Large intestine (tissue), 3 donors: ENCODE data around the gene CACNA1F. TPM values are rescaled to one million over a fixed set of nuclear protein-coding genes. Genes with fewer than 3 reads are reported as not detected.
"Not testable (repeated sequence)": the region's sequence is repeated elsewhere in the genome, so short reads cannot be mapped to it uniquely, and the experiment has no call there.

Experiments used
- DNase-seq, 2 donors: peaks; one replicate each; pipeline versions ENCODE4 v3.0.0 to v3.0.0-alpha.2; 2013
- H3K27ac ChIP-seq: one replicate; pipeline ENCODE4 v1.5.1; 2013; ENCODE audit warnings: low read length
- H3K27me3 ChIP-seq: 2 replicates; pipeline ENCODE4 v1.6.1; 2013; ENCODE audit warnings: low read length; ENCODE audit not compliant: control insufficient read depth, insufficient read depth
- H3K36me3 ChIP-seq: 2 replicates; pipeline ENCODE4 v1.6.1; 2013; ENCODE audit warnings: low read length; ENCODE audit not compliant: control insufficient read depth, insufficient read depth
- H3K4me1 ChIP-seq: one replicate; pipeline ENCODE4 v1.6.1; 2013; ENCODE audit warnings: low read length; ENCODE audit not compliant: control insufficient read depth, insufficient read depth
- H3K4me3 ChIP-seq: one replicate; pipeline ENCODE4 v1.5.1; 2013; ENCODE audit warnings: low read length
- H3K9me3 ChIP-seq: one replicate; pipeline ENCODE4 v1.6.1; 2013; ENCODE audit warnings: mild to moderate bottlenecking, low read depth, low read length, moderate library complexity; ENCODE audit not compliant: control insufficient read depth
- WGBS: methylation state at CpG from one replicate; pipeline ENCODE4 v1.1.5; 2013; ENCODE audit warnings: low lambda C conversion rate; ENCODE audit not compliant: insufficient coverage; 5-methylcytosine and 5-hydroxymethylcytosine counted together
- polyA plus RNA-seq: library from polyadenylated mRNA; unstranded; fragments of 120-200 nt; gene quantifications from one replicate; pipeline ENCODE4 v1.2.1, GENCODE V29; 2013

CACNA1F gene
- polyA plus RNA-seq, 1 donor = 1.3 TPM

GRCh38 chrX:49177873-49178480, 55.2 kb downstream of the CACNA1F start:
- Histone ChIP-seq H3K4me1 (peaks cover 1% of the 10 kb centered on the region), H3K27me3 (no peaks in the 10 kb centered on the region), H3K36me3 (peaks cover 38% of the 10 kb centered on the region), H3K4me3 (no peak overlapping the region), H3K27ac (no peak overlapping the region), H3K9me3 (no peaks in the 10 kb centered on the region)
- DNase-seq = no peak
- no CpG with 5 or more reads among the region's 23 CpGs for WGBS

GRCh38 chrX:49177338-49177833, 55.8 kb downstream of the CACNA1F start:
- Histone ChIP-seq H3K9me3 (no peaks in the 10 kb centered on the region), H3K27ac (no peak overlapping the region), H3K36me3 (peaks cover 38% of the 10 kb centered on the region), H3K4me1 (peaks cover 4% of the 10 kb centered on the region), H3K27me3 (no peaks in the 10 kb centered on the region), H3K4me3 (no peak overlapping the region)
- no CpG with 5 or more reads among the region's 4 CpGs for WGBS
- DNase-seq = no peak

GRCh38 chrX:49176421-49177326, 56.5 kb downstream of the CACNA1F start:
- WGBS = no CpG with 5 or more reads among the region's 27 CpGs
- Histone ChIP-seq H3K9me3 (no peaks in the 10 kb centered on the region), H3K27ac (no peak overlapping the region), H3K36me3 (peaks cover 38% of the 10 kb centered on the region), H3K4me1 (peaks cover 4% of the 10 kb centered on the region), H3K4me3 (no peak overlapping the region), H3K27me3 (no peaks in the 10 kb centered on the region)
- DNase-seq = no peak

GRCh38 chrX:49175435-49176274, 57.5 kb downstream of the CACNA1F start:
- Histone ChIP-seq H3K9me3 (no peaks in the 10 kb centered on the region), H3K4me3 (no peak overlapping the region), H3K4me1 (peaks cover 4% of the 10 kb centered on the region), H3K36me3 (peaks cover 35% of the 10 kb centered on the region), H3K27me3 (no peaks in the 10 kb centered on the region), H3K27ac (no peak overlapping the region)
- no CpG with 5 or more reads among the region's 43 CpGs for WGBS
- no peak for DNase-seq

DNA sequence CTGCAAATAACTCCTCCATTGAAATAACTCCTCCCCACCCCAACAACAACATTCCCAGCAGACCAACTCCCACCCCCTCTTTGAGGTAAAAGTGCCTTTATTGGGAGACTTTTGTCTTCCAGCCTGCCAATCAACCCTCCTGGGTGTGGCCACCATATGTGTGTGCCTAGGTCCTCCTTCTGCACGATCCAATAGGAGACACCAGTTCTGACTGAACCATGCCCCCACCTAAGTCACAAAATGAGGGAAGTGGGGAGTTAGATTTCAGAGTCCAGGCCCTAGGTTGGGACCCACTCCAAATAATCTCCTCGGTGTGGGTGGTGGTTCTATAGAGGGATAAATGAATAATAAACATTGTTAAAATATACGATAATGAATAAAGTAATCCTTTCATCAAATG, 58.4 kb downstream of the CACNA1F start:
- peaks cover 32% of the 10 kb centered on the region for H3K36me3 ChIP-seq

GRCh38 chrX:49173544-49173943, 59.6 kb downstream of the CACNA1F start:
- H3K36me3 ChIP-seq = peaks cover 24% of the 10 kb centered on the region
- not testable (repeated sequence) for DNase-seq, H3K4me3 ChIP-seq, H3K9me3 ChIP-seq, H3K27me3 ChIP-seq, H3K4me1 ChIP-seq, H3K27ac ChIP-seq
- no CpG with 5 or more reads among the region's 8 CpGs for WGBS

More for the DNA sequence above, 58.4 kb downstream of the CACNA1F start:
- Histone ChIP-seq H3K4me1 (peaks cover 4% of the 10 kb centered on the region), H3K4me3 (no peak overlapping the region), H3K27me3 (no peaks in the 10 kb centered on the region), H3K27ac (no peak overlapping the region), H3K9me3 (no peaks in the 10 kb centered on the region)
- no peak for DNase-seq
- 100% methylated on average over 1 of the region's 3 CpGs for WGBS

GRCh38 chrX:49172280-49172780, 60.8 kb downstream of the CACNA1F start:
- peaks cover 17% of the 10 kb centered on the region for H3K36me3 ChIP-seq
- peak overlapping the region; percentile 86 for H3K27ac ChIP-seq
- peaks cover 9% of the 10 kb centered on the region for H3K4me1 ChIP-seq
- no peaks in the 10 kb centered on the region for H3K27me3 ChIP-seq
- peak overlapping the region; percentile 74 for H3K4me3 ChIP-seq
- WGBS = no CpG with 5 or more reads among the region's 37 CpGs
- no peaks in the 10 kb centered on the region for H3K9me3 ChIP-seq
- peak in 1 of 2 donors; percentile 77 for DNase-seq

DNA sequence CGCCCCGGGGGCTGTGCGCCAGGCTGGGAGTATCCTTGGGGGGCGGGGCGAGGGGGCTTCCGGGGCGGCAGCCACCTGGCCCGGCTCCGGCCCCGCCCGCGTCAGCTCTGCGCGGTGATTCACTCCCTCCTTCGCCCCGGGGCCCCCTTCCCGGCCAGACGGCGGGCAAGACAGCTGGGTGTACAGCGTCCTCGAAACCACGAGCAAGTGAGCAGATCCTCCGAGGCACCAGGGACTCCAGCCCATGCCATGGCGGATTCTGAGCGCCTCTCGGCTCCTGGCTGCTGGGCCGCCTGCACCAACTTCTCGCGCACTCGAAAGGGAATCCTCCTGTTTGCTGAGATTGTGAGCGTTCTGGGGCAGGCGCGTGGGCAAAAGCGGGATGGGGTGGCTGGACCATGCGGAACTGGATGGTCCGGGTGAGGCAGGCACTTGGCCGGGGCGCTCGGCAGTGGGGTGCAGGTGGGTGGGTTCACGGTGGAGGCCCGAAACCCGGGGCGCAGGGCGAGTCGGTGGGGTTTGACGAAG, 61.3 kb downstream of the CACNA1F start, which contains the start of gene PLP2:
Gene PLP2, plus strand, starts transcription at position 147 of the 528 bp plus-strand sequence. Its CDS starts 103 bp downstream, at position 250.
- peaks cover 13% of the 10 kb centered on the region for H3K4me1 ChIP-seq
- H3K27ac ChIP-seq = peak within 1 kb of the TSS; percentile 86
- DNase-seq = peak in 1 of 2 donors; percentile 77
- H3K4me3 ChIP-seq = peak within 1 kb of the TSS; percentile 74
- WGBS = no CpG with 5 or more reads among the region's 46 CpGs
- peaks cover 17% of the 10 kb centered on the region for H3K36me3 ChIP-seq
- H3K9me3 ChIP-seq = no peaks in the 10 kb centered on the region
- no peaks in the 10 kb centered on the region for H3K27me3 ChIP-seq

DNA sequence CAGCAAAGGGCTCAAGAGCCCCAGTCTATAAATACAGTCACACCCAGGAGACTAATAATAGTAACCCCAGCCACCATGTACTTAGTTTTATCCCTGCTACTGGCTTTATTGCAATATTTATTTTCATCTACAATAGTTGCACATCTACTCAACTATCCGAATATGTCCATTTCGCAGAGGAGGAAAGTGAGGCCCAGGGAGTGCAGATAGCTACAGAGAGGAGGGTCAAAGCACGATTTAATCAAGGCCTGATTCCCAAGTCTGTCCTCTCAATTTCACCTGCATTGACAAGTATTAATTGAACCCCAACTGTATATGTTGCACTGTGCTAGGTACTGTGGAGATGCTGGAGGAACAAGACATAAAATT, 65.4 kb downstream of the CACNA1F start:
- H3K27me3 ChIP-seq = no peaks in the 10 kb centered on the region
- no CpG with 5 or more reads among the region's 3 CpGs for WGBS
- peak overlapping the region; percentile 31 for H3K4me3 ChIP-seq
- H3K27ac ChIP-seq = peak overlapping the region; percentile 91
- no peaks in the 10 kb centered on the region for H3K36me3 ChIP-seq
- no peaks in the 10 kb centered on the region for H3K9me3 ChIP-seq
- H3K4me1 ChIP-seq = peaks cover 20% of the 10 kb centered on the region
- no peak for DNase-seq
